ENCODE data around the gene RNF121. TPM values are rescaled to one million over a fixed set of nuclear protein-coding genes. Genes with fewer than 3 reads are reported as not detected.

RNF121 gene
- total RNA-seq, 1 experiment from 2014 or later, result 28.1 TPM

GRCh38 chr11:72037554-72038311 is 108.9 kb downstream of the RNF121 start:
- no peak for DNase-seq (ENCODE audit: low spot score)

GRCh38 chr11:72038491-72038890 is 109.6 kb downstream of the RNF121 start:
- DNase-seq (ENCODE audit: low spot score), result no peak

GRCh38 chr11:72039031-72039855 is 110.4 kb downstream of the RNF121 start:
- peak; percentile 59 for DNase-seq (ENCODE audit: low spot score)

GRCh38 chr11:72039856-72040401 is 111.1 kb downstream of the RNF121 start:
- DNase-seq (ENCODE audit: low spot score), result peak; percentile 30

- DNase-seq (ENCODE audit: low spot score), result peak; percentile 99
Observed at GRCh38 chr11:72040491-72041363, 111.9 kb downstream of the RNF121 start.

- peak; percentile 76 for DNase-seq (ENCODE audit: low spot score)
Observed at GRCh38 chr11:72041364-72042063, 112.7 kb downstream of the RNF121 start.

- peak; percentile 22 for DNase-seq (ENCODE audit: low spot score)
Observed at GRCh38 chr11:72042064-72042745, 113.4 kb downstream of the RNF121 start.

GRCh38 chr11:72045849-72046248 is 117.0 kb downstream of the RNF121 start:
- no peak for DNase-seq (ENCODE audit: low spot score)

Other genes starting within 250 kb of the RNF121 start
- not detected in 2 replicates for gene DEFB108B, start 95.8 kb upstream of the RNF121 start, total RNA-seq (2014; rRNA removed; shearing (Covaris generic))
- not detected in 2 replicates for gene DEFB131B, start 50.6 kb upstream of the RNF121 start, total RNA-seq (2014; rRNA removed; shearing (Covaris generic))
- gene XNDC1N, start 452 bp upstream of the RNF121 start, total RNA-seq (2014; rRNA removed; shearing (Covaris generic)), result 10.7 and 16.4 TPM in 2 replicates
- gene IL18BP, start 69.9 kb downstream of the RNF121 start, total RNA-seq (2014; rRNA removed; shearing (Covaris generic)), result 3.4 and 5.8 TPM in 2 replicates
- gene NUMA1, start 151.5 kb downstream of the RNF121 start, total RNA-seq (2014; rRNA removed; shearing (Covaris generic)), result 214 and 241 TPM in 2 replicates
- gene LRRC51, start 151.8 kb downstream of the RNF121 start, total RNA-seq (2014; rRNA removed; shearing (Covaris generic)), result 26.4 and 33.5 TPM in 2 replicates
- 143 and 161 TPM in 2 replicates for gene LAMTOR1, start 174.3 kb downstream of the RNF121 start, total RNA-seq (2014; rRNA removed; shearing (Covaris generic))
- 0.08 TPM in 1 of 2 replicates, not detected in the other for gene TOMT, start 176.9 kb downstream of the RNF121 start, total RNA-seq (2014; rRNA removed; shearing (Covaris generic))
- gene ANAPC15, start 183.6 kb downstream of the RNF121 start, total RNA-seq (2014; rRNA removed; shearing (Covaris generic)), result 81.1 and 85.9 TPM in 2 replicates
- not detected in 2 replicates for gene FOLR3, start 206.7 kb downstream of the RNF121 start, total RNA-seq (2014; rRNA removed; shearing (Covaris generic))